Measurements from ENCODE around the gene TMEM167A.

DNA sequence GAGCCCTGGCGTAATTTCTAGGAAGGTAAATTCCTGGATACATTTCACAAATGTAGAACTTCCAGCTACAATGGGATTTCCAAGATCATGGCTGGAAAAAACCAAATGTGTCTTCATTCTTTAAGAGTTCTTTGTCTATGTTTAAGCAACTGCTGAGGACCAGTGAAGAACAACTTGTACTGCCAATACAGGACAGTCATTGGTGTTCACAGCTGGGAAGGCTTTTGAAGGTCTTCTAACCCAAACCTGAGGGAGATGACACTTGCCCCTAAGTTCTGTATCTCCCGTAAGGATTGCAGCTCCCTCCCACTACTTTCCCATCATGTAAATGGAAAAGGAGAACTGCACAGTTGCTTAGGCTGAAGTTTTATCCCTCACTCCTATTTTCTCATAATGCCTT lies 28.4 kb downstream of the TMEM167A start:
- TF ChIP-seq, protein P1, sequence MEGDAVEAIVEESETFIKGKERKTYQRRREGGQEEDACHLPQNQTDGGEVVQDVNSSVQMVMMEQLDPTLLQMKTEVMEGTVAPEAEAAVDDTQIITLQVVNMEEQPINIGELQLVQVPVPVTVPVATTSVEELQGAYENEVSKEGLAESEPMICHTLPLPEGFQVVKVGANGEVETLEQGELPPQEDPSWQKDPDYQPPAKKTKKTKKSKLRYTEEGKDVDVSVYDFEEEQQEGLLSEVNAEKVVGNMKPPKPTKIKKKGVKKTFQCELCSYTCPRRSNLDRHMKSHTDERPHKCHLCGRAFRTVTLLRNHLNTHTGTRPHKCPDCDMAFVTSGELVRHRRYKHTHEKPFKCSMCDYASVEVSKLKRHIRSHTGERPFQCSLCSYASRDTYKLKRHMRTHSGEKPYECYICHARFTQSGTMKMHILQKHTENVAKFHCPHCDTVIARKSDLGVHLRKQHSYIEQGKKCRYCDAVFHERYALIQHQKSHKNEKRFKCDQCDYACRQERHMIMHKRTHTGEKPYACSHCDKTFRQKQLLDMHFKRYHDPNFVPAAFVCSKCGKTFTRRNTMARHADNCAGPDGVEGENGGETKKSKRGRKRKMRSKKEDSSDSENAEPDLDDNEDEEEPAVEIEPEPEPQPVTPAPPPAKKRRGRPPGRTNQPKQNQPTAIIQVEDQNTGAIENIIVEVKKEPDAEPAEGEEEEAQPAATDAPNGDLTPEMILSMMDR (IDR thresholded peaks at IDR 0.05; ENCODE audit: insufficient read depth, low read depth, low read length) = no peak
- no peak for TF ChIP-seq EZH2 (IDR thresholded peaks at IDR 0.05; ENCODE audit: insufficient read depth, low read length)

Data from astrocyte (in vitro differentiated cells and primary cell).